CD4-positive, CD25-positive, alpha-beta regulatory T cell (primary cell): ENCODE results near the gene NBEAL1. TPM values are rescaled to one million over a fixed set of nuclear protein-coding genes. Genes with fewer than 3 reads are reported as not detected.
"Not testable (repeated sequence)": the region's sequence is repeated elsewhere in the genome, so short reads cannot be mapped to it uniquely, and the experiment has no call there.

Experiments used
- ATAC-seq, 2 donors: fragments of 150-1000 bp; cut with Tn5 transposase; one replicate each; pipeline ENCODE4 v1.10.0; 2021; ENCODE audit warnings: low read depth in 2 of 2, moderate number of reproducible peaks in 2 of 2, moderate library complexity in 1 of 2
- DNase-seq, 3 donors: peaks; one replicate each; pipeline versions ENCODE4 v3.0.0 to v3.0.0-alpha.2; 2012 to 2022; ENCODE audit warnings: mixed read lengths in 1 of 3
- H3K27ac ChIP-seq: one replicate; pipeline ENCODE4 v1.7.0; 2013; ENCODE audit warnings: mild to moderate bottlenecking, low read length; ENCODE audit not compliant: insufficient read depth, poor library complexity, severe bottlenecking
- H3K27me3 ChIP-seq: one replicate; pipeline ENCODE4 v1.7.0; 2013; ENCODE audit warnings: low read length; ENCODE audit not compliant: control insufficient read depth, insufficient read depth
- H3K36me3 ChIP-seq: one replicate; pipeline ENCODE4 v1.7.0; 2013; ENCODE audit warnings: mild to moderate bottlenecking, low read length, moderate library complexity; ENCODE audit not compliant: control insufficient read depth, insufficient read depth
- H3K4me1 ChIP-seq: 2 replicates; pipeline ENCODE4 v1.7.0; 2013; ENCODE audit warnings: mild to moderate bottlenecking, low read length; ENCODE audit not compliant: insufficient read depth, control insufficient read depth, poor library complexity, severe bottlenecking
- H3K4me3 ChIP-seq: one replicate; pipeline ENCODE4 v1.7.0; 2013; ENCODE audit warnings: low read depth, mild to moderate bottlenecking, low read length, moderate library complexity
- H3K9me3 ChIP-seq, 2 experiments: 1 replicate in 1 of 2; 2 replicates in 1 of 2; pipeline ENCODE4 v1.7.0; 2013; ENCODE audit warnings: low read length in 2 of 2, mild to moderate bottlenecking in 1 of 2, moderate library complexity in 1 of 2; ENCODE audit not compliant: control insufficient read depth in 2 of 2
- H3K27ac Mint-ChIP-seq, 3 donors: one replicate each; pipeline ENCODE4 v1.8.0; 2020 to 2022; ENCODE audit warnings: mild to moderate bottlenecking in 3 of 3, mixed read lengths in 3 of 3, moderate library complexity in 2 of 3
- H3K27me3 Mint-ChIP-seq: one replicate; pipeline ENCODE4 v1.8.0; 2022; ENCODE audit warnings: mild to moderate bottlenecking, mixed read lengths
- H3K36me3 Mint-ChIP-seq: one replicate; pipeline ENCODE4 v1.8.0; 2020; ENCODE audit warnings: mixed read lengths
- H3K4me1 Mint-ChIP-seq, 4 donors: one replicate each; pipeline ENCODE4 v1.8.0; 2020 to 2022; ENCODE audit warnings: mixed read lengths in 4 of 4, mild to moderate bottlenecking in 1 of 4
- H3K4me3 Mint-ChIP-seq, 4 donors: one replicate each; pipeline ENCODE4 v1.8.0; 2020 to 2022; ENCODE audit warnings: mild to moderate bottlenecking in 4 of 4, mixed read lengths in 4 of 4, moderate library complexity in 3 of 4
- H3K9me3 Mint-ChIP-seq, 7 donors: one replicate each; pipeline ENCODE4 v1.8.0; 2020 to 2022; ENCODE audit warnings: mixed read lengths in 7 of 7, mild to moderate bottlenecking in 3 of 7, moderate library complexity in 2 of 7
- polyA plus RNA-seq, 4 donors: library from polyadenylated mRNA; unstranded; fragments of 300-500 nt; fragmentation: Illumina TruSeq; gene quantifications; one replicate each; pipeline ENCODE4 v1.2.3, GENCODE V29; 2021
- total RNA-seq: library from RNA; stranded (reverse); gene quantifications from one replicate; pipeline ENCODE4 v1.2.3, GENCODE V29; 2022

NBEAL1 gene
- 18.3 TPM for total RNA-seq
- 1 to 10 TPM; 6.0 to 7.8 (median 6.4) TPM for polyA plus RNA-seq

- H3K4me3 ChIP-seq: peak within 1 kb of the TSS; percentile 99
- peak; percentile 91 to 93 for ATAC-seq
Observed at GRCh38 chr2:203014456-203015199, at the start of gene NBEAL1. Gene NBEAL1 (plus strand): TSS chr2:203014875. CDS start chr2:203016385, 1,510 bp downstream.

GRCh38 chr2:202965810-202966460, 48.7 kb upstream of the NBEAL1 start:
- no peak for ATAC-seq

More at GRCh38 chr2:203014456-203015199, at the start of gene NBEAL1:
- Mint-ChIP-seq H3K36me3 (no peaks in the 10 kb centered on the region), H3K27ac (peak within 1 kb of the TSS; percentile 88 to 99 (median 96)), H3K27me3 (peaks cover 29% of the 10 kb centered on the region), H3K4me1 (peaks cover 27 to 45% (median 34%) of the 10 kb centered on the region in 4 donors), H3K4me3 (peak within 1 kb of the TSS; percentile 88 to 96 (median 92)), H3K9me3 (peaks cover 0 to 1% (median 0%) of the 10 kb centered on the region in 7 donors)
- Histone ChIP-seq H3K9me3 (no peaks in the 10 kb centered on the region), H3K27ac (peak within 1 kb of the TSS; percentile 87), H3K4me1 (peaks cover 26% of the 10 kb centered on the region), H3K36me3 (no peaks in the 10 kb centered on the region), H3K27me3 (peaks cover 5% of the 10 kb centered on the region)
- DNase-seq: peak; percentile 94 to 98 (median 96)

DNA sequence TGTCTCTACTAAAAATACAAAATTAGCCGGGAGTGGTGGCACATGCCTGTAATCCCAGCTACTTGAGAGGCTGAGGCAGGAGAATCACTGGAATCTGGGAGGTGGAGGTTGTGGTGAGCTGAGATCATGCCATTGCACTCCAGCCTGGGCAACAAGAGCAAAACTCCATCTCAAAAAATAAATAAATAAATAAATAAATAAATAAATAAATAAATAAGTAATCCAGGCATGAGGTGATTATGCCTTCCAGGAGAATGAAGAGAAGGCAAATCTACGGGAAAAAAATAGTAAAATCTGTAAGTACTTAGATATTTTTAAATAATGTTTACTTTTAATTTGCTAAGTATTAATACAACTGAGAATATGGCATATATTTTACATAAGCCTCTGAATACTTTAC, 45.3 kb upstream of the NBEAL1 start:
- H3K4me3 Mint-ChIP-seq, H3K27me3 Mint-ChIP-seq, DNase-seq, H3K4me1 Mint-ChIP-seq, H3K9me3 Mint-ChIP-seq, H3K9me3 ChIP-seq, H3K27ac ChIP-seq, H3K4me3 ChIP-seq, H3K36me3 ChIP-seq, H3K27me3 ChIP-seq, H3K27ac Mint-ChIP-seq, H3K4me1 ChIP-seq, ATAC-seq: not testable (repeated sequence)
- H3K36me3 Mint-ChIP-seq: peaks cover 15% of the 10 kb centered on the region

More at GRCh38 chr2:202965810-202966460, 48.7 kb upstream of the NBEAL1 start:
- Mint-ChIP-seq H3K4me1 (no peaks in the 10 kb centered on the region), H3K4me3 (no peak overlapping the region), H3K36me3 (peaks cover 13% of the 10 kb centered on the region), H3K27me3 (no peaks in the 10 kb centered on the region), H3K27ac (no peak overlapping the region), H3K9me3 (no peaks in the 10 kb centered on the region)
- H3K27ac ChIP-seq: no peak overlapping the region
- H3K4me1 ChIP-seq: no peaks in the 10 kb centered on the region
- no peak overlapping the region for H3K4me3 ChIP-seq
- no peaks in the 10 kb centered on the region for H3K9me3 ChIP-seq
- DNase-seq: peak in 1 of 3 donors; percentile 62
- peaks cover 7% of the 10 kb centered on the region for H3K36me3 ChIP-seq
- no peaks in the 10 kb centered on the region for H3K27me3 ChIP-seq

- DNase-seq: no peak
- no peak overlapping the region for H3K27ac Mint-ChIP-seq
- Histone ChIP-seq H3K27me3 (no peaks in the 10 kb centered on the region), H3K4me3 (no peak overlapping the region), H3K36me3 (peaks cover 5% of the 10 kb centered on the region), H3K27ac (no peak overlapping the region), H3K4me1 (no peaks in the 10 kb centered on the region), H3K9me3 (no peaks in the 10 kb centered on the region)
- no peak for ATAC-seq
- no peaks in the 10 kb centered on the region for H3K27me3 Mint-ChIP-seq
- no peaks in the 10 kb centered on the region for H3K9me3 Mint-ChIP-seq
- H3K4me1 Mint-ChIP-seq: no peaks in the 10 kb centered on the region
- no peak overlapping the region for H3K4me3 Mint-ChIP-seq
- H3K36me3 Mint-ChIP-seq: peaks cover 37% of the 10 kb centered on the region
Observed at GRCh38 chr2:202976809-202977208, 37.9 kb upstream of the NBEAL1 start.

DNA sequence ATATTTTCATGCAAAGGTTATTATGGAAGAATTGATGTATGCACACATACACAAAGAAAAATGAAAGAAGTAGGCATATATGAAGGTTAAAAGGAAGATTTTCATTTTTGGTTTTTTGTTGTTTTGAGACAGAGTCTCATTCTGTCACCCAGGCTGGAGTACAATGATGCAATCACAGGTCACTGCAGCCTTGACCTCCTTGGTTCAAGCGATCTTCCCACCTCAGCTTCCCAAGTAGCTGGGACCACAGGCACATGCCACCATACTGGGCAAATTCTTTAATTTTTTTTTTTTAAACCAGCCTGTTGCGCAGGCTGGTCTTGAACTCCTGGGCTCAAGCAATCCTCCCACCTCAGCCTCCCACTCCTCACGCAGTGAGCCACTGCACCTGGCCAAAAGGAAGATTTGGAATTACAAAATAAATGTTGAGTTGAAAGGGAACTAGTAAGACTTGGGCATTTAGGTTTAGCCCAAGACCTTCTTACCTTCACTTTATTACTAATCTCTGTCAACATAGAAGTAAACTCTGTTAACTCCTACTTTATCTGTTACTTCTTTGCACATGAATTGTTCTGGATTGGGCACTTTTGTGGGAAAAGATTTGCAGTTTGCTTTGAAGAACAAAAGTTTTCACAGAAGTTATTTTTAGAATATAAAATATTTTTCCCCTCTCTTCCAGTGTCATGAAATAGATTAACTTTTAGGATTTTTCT, 31.7 kb upstream of the NBEAL1 start:
- H3K36me3 Mint-ChIP-seq: peaks cover 50% of the 10 kb centered on the region
- ATAC-seq: no peak

DNA sequence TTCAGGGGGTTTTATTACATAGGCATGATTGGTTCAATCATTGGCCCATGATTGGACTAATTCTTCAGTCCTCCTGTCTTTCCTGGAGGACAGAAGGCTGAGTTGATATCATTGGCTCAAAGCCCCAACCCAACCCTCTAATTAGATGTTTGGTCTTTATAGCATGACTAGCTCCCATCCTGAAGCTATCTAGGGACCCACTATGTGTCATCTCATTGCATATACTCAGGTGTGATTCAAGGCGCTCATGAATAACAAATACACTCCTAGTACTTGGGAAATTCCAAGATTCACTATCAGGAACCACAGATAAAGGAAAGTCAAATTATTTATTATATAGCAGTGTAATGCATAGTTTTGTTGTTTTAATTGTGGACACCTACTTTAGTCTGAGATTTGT, 24.9 kb upstream of the NBEAL1 start:
- H3K4me1 ChIP-seq: no peaks in the 10 kb centered on the region
- Mint-ChIP-seq H3K4me1 (no peaks in the 10 kb centered on the region), H3K27ac (no peak overlapping the region), H3K36me3 (peaks cover 7% of the 10 kb centered on the region), H3K9me3 (no peaks in the 10 kb centered on the region), H3K27me3 (no peaks in the 10 kb centered on the region), H3K4me3 (no peak overlapping the region)
- no peak for ATAC-seq
- DNase-seq: no peak
- H3K4me3 ChIP-seq: no peak overlapping the region
- no peak overlapping the region for H3K27ac ChIP-seq
- H3K27me3 ChIP-seq: no peaks in the 10 kb centered on the region
- no peaks in the 10 kb centered on the region for H3K36me3 ChIP-seq
- no peaks in the 10 kb centered on the region for H3K9me3 ChIP-seq

More for the DNA sequence above, 31.7 kb upstream of the NBEAL1 start:
- no peaks in the 10 kb centered on the region for H3K27me3 Mint-ChIP-seq
- Histone ChIP-seq H3K4me1 (no peaks in the 10 kb centered on the region), H3K27me3 (no peaks in the 10 kb centered on the region), H3K9me3 (no peaks in the 10 kb centered on the region), H3K27ac (no peak overlapping the region), H3K36me3 (peaks cover 15% of the 10 kb centered on the region), H3K4me3 (no peak overlapping the region)
- H3K4me1 Mint-ChIP-seq: no peaks in the 10 kb centered on the region
- H3K9me3 Mint-ChIP-seq: no peaks in the 10 kb centered on the region
- no peak for DNase-seq
- no peak overlapping the region for H3K27ac Mint-ChIP-seq
- no peak overlapping the region for H3K4me3 Mint-ChIP-seq

- Mint-ChIP-seq H3K9me3 (peaks cover 0 to 4% (median 0%) of the 10 kb centered on the region in 7 donors), H3K36me3 (peaks cover 7% of the 10 kb centered on the region), H3K27ac (no peak overlapping the region), H3K27me3 (no peaks in the 10 kb centered on the region), H3K4me3 (no peak overlapping the region), H3K4me1 (no peaks in the 10 kb centered on the region)
- H3K9me3 ChIP-seq: no peaks in the 10 kb centered on the region
- H3K4me1 ChIP-seq: no peaks in the 10 kb centered on the region
- no peaks in the 10 kb centered on the region for H3K27me3 ChIP-seq
- no peak overlapping the region for H3K4me3 ChIP-seq
- H3K36me3 ChIP-seq: no peaks in the 10 kb centered on the region
- ATAC-seq: no peak
- no peak for DNase-seq
- H3K27ac ChIP-seq: no peak overlapping the region
Observed at GRCh38 chr2:202990501-202990900, 24.2 kb upstream of the NBEAL1 start.
